Measurements from ENCODE around the gene VANGL1.

- TF ChIP-seq CTCF (IDR thresholded peaks at IDR 0.05) (no peak), REST (IDR thresholded peaks at IDR 0.05; ENCODE audit: insufficient read depth in 1 of 2, low read depth in 2 of 2, low read length in 1 of 2) (no peak), SIN3A (IDR thresholded peaks at IDR 0.05; ENCODE audit: borderline replicate concordance, insufficient read depth, low read depth, low read length) (no peak)
Observed at GRCh38 chr1:115643666-115644065, 1.9 kb downstream of the VANGL1 start.
